Colonic mucosa (tissue), 4 donors: ENCODE data around the gene ASIC3. TPM values are rescaled to one million over a fixed set of nuclear protein-coding genes. Genes with fewer than 3 reads are reported as not detected.

Experiments
- DNase-seq: peaks from one replicate; pipeline ENCODE4 v3.0.0-alpha.2; 2020
- H3K27ac ChIP-seq: fragments of 200-600 bp; one replicate; pipeline ENCODE4 v1.8.0; 2021
- H3K27me3 ChIP-seq: fragments of 200-600 bp; one replicate; pipeline ENCODE4 v1.8.0; 2021
- H3K36me3 ChIP-seq: fragments of 200-600 bp; one replicate; pipeline ENCODE4 v1.8.0; 2021
- H3K4me1 ChIP-seq: fragments of 200-600 bp; one replicate; pipeline ENCODE4 v1.8.0; 2021; ENCODE audit warnings: mild to moderate bottlenecking
- H3K4me3 ChIP-seq: fragments of 200-600 bp; one replicate; pipeline ENCODE4 v1.8.0; 2021
- H3K9ac ChIP-seq, 2 donors: one replicate each; pipeline ENCODE4 v1.7.0; 2013; ENCODE audit warnings: control low read depth in 2 of 2, low read depth in 2 of 2, low read length in 2 of 2
- H3K9me3 ChIP-seq: fragments of 200-600 bp; one replicate; pipeline ENCODE4 v1.8.0; 2021
- CTCF ChIP-seq: fragments of 200-600 bp; IDR thresholded peaks from one replicate; pipeline ENCODE4 v1.8.0; 2022; ENCODE audit warnings: antibody characterized with exemption, mild to moderate bottlenecking
- intact Hi-C: fragments of 100-400 bp; cut with DNase I; formaldehyde crosslinking; loops from one replicate; pipeline ENCODE4 v1.14.1; 2022
- total RNA-seq, 2 donors: library from RNA; stranded (reverse); fragmentation: NEBNext Ultra II Directional in 1 of 2; extraction: Animal tissue kit (Norgen Biotek cat#: 25700) in 1 of 2; gene quantifications; one replicate each; pipeline ENCODE4 v1.2.1, GENCODE V29; 2021
- donor health status: healthy.
- donor health status: DM: no; HTN: no; CAD: no.
- donor health status: DM: no; HTN: no; CAD: no.

Gene ASIC3
- total RNA-seq, 2 donors from 2014 or later: 1.0 to 2.2 TPM

- Histone ChIP-seq H3K9ac (no peak overlapping the region), H3K27ac (no peak overlapping the region), H3K4me1 (no peaks in the 10 kb centered on the region), H3K4me3 (peak overlapping the region; percentile 13), H3K27me3 (peaks cover 19% of the 10 kb centered on the region), H3K36me3 (no peaks in the 10 kb centered on the region), H3K9me3 (no peaks in the 10 kb centered on the region)
- TF ChIP-seq CTCF: no peak
- intact Hi-C loops: no loop called here
- DNase-seq: no peak
These were observed 29.8 kb upstream of the ASIC3 start for GRCh38 chr7:151018421-151019129.

GRCh38 chr7:151019130-151019447 lies 29.2 kb upstream of the ASIC3 start:
- peak overlapping the region; percentile 13 for H3K4me3 ChIP-seq
- no peak for TF ChIP-seq CTCF
- no peak for DNase-seq
- peaks cover 19% of the 10 kb centered on the region for H3K27me3 ChIP-seq
- no peaks in the 10 kb centered on the region for H3K4me1 ChIP-seq
- intact Hi-C loops: no loop called here
- H3K9ac ChIP-seq: no peak overlapping the region
- no peaks in the 10 kb centered on the region for H3K36me3 ChIP-seq
- no peaks in the 10 kb centered on the region for H3K9me3 ChIP-seq
- H3K27ac ChIP-seq: no peak overlapping the region

- intact Hi-C loops: no loop called here
- TF ChIP-seq CTCF: no peak
- H3K36me3 ChIP-seq: no peaks in the 10 kb centered on the region
- peaks cover 19% of the 10 kb centered on the region for H3K27me3 ChIP-seq
- no peaks in the 10 kb centered on the region for H3K4me1 ChIP-seq
- no peaks in the 10 kb centered on the region for H3K9me3 ChIP-seq
- H3K27ac ChIP-seq: no peak overlapping the region
- no peak overlapping the region for H3K9ac ChIP-seq
- no peak for DNase-seq
- no peak overlapping the region for H3K4me3 ChIP-seq
These were observed 28.1 kb upstream of the ASIC3 start for GRCh38 chr7:151020231-151020630.

- no peaks in the 10 kb centered on the region for H3K4me1 ChIP-seq
- H3K27ac ChIP-seq: no peak overlapping the region
- H3K9me3 ChIP-seq: no peaks in the 10 kb centered on the region
- intact Hi-C loops: no loop called here
- DNase-seq: no peak
- no peak overlapping the region for H3K4me3 ChIP-seq
- peaks cover 19% of the 10 kb centered on the region for H3K27me3 ChIP-seq
- H3K9ac ChIP-seq: no peak overlapping the region
- H3K36me3 ChIP-seq: no peaks in the 10 kb centered on the region
- no peak for TF ChIP-seq CTCF
These were observed 25.1 kb upstream of the ASIC3 start for GRCh38 chr7:151023232-151023631.

- Histone ChIP-seq H3K27me3 (peaks cover 6% of the 10 kb centered on the region), H3K9me3 (no peaks in the 10 kb centered on the region), H3K4me3 (no peak within 1 kb of the TSS), H3K27ac (no peak within 1 kb of the TSS), H3K4me1 (no peaks in the 10 kb centered on the region), H3K36me3 (no peaks in the 10 kb centered on the region), H3K9ac (no peak within 1 kb of the TSS)
- no peak for TF ChIP-seq CTCF
- intact Hi-C loops: no loop called here
- DNase-seq: no peak
These were observed 23.8 kb upstream of the ASIC3 start, which contains the start of gene ATG9B for GRCh38 chr7:151024435-151025056. Gene ATG9B (minus strand): TSS chr7:151024494. CDS start chr7:151024423, 71 bp downstream.
